ENCODE data around the gene RAD51B. TPM values are rescaled to one million over a fixed set of nuclear protein-coding genes. Genes with fewer than 3 reads are reported as not detected.
A peak's percentile ranks its signal among the peaks of the same experiment; 100 is the strongest.
"Not testable (repeated sequence)": the region's sequence is repeated elsewhere in the genome, so short reads cannot be mapped to it uniquely, and the experiment has no call there.

Gene RAD51B
- total RNA-seq, 2 donors from 2014 or later: 22.8 to 33.8 TPM

DNA sequence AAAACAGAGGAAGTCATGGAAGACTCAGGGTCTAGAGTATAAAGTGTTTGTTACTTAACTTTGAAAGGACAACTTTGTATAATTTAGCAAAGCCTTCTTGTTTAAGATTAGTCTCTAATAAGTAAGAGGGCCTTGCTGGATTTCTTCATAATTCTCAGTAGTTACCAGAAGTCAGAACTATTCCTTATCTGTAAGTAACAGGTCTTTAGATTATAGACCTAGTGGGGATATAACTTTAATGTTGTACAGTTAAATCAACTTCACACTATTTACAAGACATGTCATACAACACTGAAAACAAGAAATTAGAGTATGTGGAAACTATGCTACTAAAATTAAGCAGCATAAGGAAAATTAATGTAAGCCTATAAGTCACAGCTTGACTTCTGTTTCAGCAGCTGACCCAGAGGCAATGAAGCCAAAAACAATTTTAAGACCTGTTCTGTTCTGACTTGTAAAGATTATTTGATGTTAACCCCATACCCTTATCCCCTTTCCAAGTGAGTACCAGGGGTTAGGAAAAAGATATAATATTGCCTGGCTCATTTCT lies 398.3 kb downstream of the RAD51B start:
- TF ChIP-seq, protein P1, sequence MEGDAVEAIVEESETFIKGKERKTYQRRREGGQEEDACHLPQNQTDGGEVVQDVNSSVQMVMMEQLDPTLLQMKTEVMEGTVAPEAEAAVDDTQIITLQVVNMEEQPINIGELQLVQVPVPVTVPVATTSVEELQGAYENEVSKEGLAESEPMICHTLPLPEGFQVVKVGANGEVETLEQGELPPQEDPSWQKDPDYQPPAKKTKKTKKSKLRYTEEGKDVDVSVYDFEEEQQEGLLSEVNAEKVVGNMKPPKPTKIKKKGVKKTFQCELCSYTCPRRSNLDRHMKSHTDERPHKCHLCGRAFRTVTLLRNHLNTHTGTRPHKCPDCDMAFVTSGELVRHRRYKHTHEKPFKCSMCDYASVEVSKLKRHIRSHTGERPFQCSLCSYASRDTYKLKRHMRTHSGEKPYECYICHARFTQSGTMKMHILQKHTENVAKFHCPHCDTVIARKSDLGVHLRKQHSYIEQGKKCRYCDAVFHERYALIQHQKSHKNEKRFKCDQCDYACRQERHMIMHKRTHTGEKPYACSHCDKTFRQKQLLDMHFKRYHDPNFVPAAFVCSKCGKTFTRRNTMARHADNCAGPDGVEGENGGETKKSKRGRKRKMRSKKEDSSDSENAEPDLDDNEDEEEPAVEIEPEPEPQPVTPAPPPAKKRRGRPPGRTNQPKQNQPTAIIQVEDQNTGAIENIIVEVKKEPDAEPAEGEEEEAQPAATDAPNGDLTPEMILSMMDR (conservative IDR thresholded peaks at IDR 0.05): no peak
- Mint-ChIP-seq H3K36me3 (ENCODE audit: low read depth) (no peaks in the 10 kb centered on the region), H3K27ac (no peak overlapping the region), H3K9me3 (peaks cover 3% of the 10 kb centered on the region), H3K27me3 (ENCODE audit: insufficient read depth) (peaks cover 3% of the 10 kb centered on the region), H3K4me3 (no peak overlapping the region), H3K4me1 (peaks cover 23% of the 10 kb centered on the region)
- Histone ChIP-seq H3K27me3 (ENCODE audit: control insufficient read depth, insufficient read depth, low read length, poor library complexity, severe bottlenecking) (no peaks in the 10 kb centered on the region), H3K27ac (ENCODE audit: low read depth, low read length) (no peak overlapping the region), H3K9ac (ENCODE audit: extremely low read depth, low read length, poor library complexity, severe bottlenecking) (no peak overlapping the region), H3K9me3 (ENCODE audit: control insufficient read depth, low read length) (no peaks in the 10 kb centered on the region), H3K4me3 (ENCODE audit: low read length) (no peak overlapping the region), H3K4me1 (ENCODE audit: control insufficient read depth, insufficient read depth, low read length) (peaks cover 8% of the 10 kb centered on the region), H3K36me3 (ENCODE audit: control insufficient read depth, insufficient read depth, low read length) (no peaks in the 10 kb centered on the region)
- DNase-seq: no peak

DNA sequence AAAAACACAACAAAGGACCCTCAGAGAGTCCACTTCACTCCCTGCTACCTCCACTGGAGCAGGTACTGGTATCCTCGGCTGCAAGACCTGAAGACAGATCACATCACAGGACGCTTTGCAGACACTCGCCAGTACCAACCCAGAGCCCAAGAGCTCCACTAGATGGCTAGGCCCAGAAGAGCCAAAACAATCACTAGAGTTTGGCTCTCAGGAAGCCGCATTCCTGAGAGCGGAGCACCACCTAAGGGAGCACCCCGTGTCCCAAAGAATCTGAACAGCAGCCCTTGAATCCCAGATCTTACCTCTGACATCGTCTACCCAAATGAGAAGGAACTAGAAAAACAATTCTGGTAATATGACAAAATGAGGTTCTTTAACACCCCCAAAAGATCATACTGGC lies 399.8 kb downstream of the RAD51B start:
- no peak overlapping the region for H3K27ac ChIP-seq (ENCODE audit: low read depth, low read length)
- peak; percentile 53 for DNase-seq
- Mint-ChIP-seq H3K4me3 (no peak overlapping the region), H3K27ac (no peak overlapping the region), H3K27me3 (ENCODE audit: insufficient read depth) (peaks cover 3% of the 10 kb centered on the region), H3K9me3 (peaks cover 3% of the 10 kb centered on the region), H3K4me1 (peaks cover 32% of the 10 kb centered on the region), H3K36me3 (ENCODE audit: low read depth) (no peaks in the 10 kb centered on the region)
- H3K9me3 ChIP-seq (ENCODE audit: control insufficient read depth, low read length): no peaks in the 10 kb centered on the region
- 92 to 100% methylated on average over 1 to 7 of the region's 7 CpGs for WGBS, 2 experiments (ENCODE audit: insufficient coverage in 1 of 2, insufficient read length in 1 of 2)
- no peaks in the 10 kb centered on the region for H3K36me3 ChIP-seq (ENCODE audit: control insufficient read depth, insufficient read depth, low read length)
- no peaks in the 10 kb centered on the region for H3K27me3 ChIP-seq (ENCODE audit: control insufficient read depth, insufficient read depth, low read length, poor library complexity, severe bottlenecking)
- TF ChIP-seq, protein P1 (conservative IDR thresholded peaks at IDR 0.05): peak; percentile 67
- H3K4me1 ChIP-seq (ENCODE audit: control insufficient read depth, insufficient read depth, low read length): peaks cover 15% of the 10 kb centered on the region
- no peak overlapping the region for H3K9ac ChIP-seq (ENCODE audit: extremely low read depth, low read length, poor library complexity, severe bottlenecking)
- H3K4me3 ChIP-seq (ENCODE audit: low read length): no peak overlapping the region

DNA sequence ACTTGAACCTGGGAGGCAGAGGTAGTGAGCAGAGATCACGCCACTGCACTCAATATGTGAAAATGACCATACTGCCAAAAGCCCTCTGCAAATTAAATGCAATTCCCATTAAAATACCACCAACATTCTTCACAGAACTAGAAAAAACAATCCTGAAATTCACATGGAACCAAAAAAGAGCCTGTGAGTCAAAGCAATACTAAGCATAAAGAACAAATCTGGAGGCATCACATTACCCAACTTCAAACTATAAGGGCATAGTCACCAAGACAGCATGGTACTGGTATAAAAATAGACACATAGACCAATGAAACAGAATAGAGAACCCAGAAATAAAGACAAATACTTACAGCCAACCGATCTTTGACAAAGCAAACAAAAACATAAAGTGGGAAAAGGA lies 401.5 kb downstream of the RAD51B start:
- H3K4me1 ChIP-seq (ENCODE audit: control insufficient read depth, insufficient read depth, low read length): peaks cover 14% of the 10 kb centered on the region
- H3K9me3 ChIP-seq (ENCODE audit: control insufficient read depth, low read length); H3K4me3 Mint-ChIP-seq; H3K36me3 Mint-ChIP-seq (ENCODE audit: low read depth); H3K9me3 Mint-ChIP-seq; H3K27ac Mint-ChIP-seq; H3K36me3 ChIP-seq (ENCODE audit: control insufficient read depth, insufficient read depth, low read length); DNase-seq; H3K27me3 ChIP-seq (ENCODE audit: control insufficient read depth, insufficient read depth, low read length, poor library complexity, severe bottlenecking); H3K4me3 ChIP-seq (ENCODE audit: low read length); H3K27me3 Mint-ChIP-seq (ENCODE audit: insufficient read depth); H3K9ac ChIP-seq (ENCODE audit: extremely low read depth, low read length, poor library complexity, severe bottlenecking); H3K27ac ChIP-seq (ENCODE audit: low read depth, low read length): not testable (repeated sequence)
- WGBS, 2 experiments (ENCODE audit: insufficient coverage in 1 of 2, insufficient read length in 1 of 2): 84 to 92% methylated on average over 2 of the region's 2 CpGs
- H3K4me1 Mint-ChIP-seq: peaks cover 37% of the 10 kb centered on the region

DNA sequence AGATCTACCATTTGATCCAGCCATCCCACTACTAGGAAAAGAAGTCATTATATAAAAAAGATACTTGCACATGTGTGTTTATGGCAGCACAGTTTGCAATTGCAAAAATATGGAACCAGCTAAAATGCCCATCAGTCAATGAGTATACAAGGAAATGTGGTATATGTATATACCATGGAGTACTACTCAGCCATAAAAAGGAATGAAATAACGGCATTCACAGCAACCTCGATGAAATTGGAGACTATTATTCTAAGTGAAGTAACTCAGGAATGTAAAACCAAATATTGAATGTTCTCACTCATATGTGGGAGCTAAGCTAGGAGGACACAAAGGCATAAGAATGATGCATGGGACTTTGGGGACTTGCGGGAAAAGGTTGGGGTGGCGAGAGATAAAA lies 402.6 kb downstream of the RAD51B start:
- no peak overlapping the region for H3K4me3 Mint-ChIP-seq
- peaks cover 35% of the 10 kb centered on the region for H3K4me1 Mint-ChIP-seq
- TF ChIP-seq, protein P1 (conservative IDR thresholded peaks at IDR 0.05): no peak
- Histone ChIP-seq H3K27ac (ENCODE audit: low read depth, low read length) (no peak overlapping the region), H3K36me3 (ENCODE audit: control insufficient read depth, insufficient read depth, low read length) (no peaks in the 10 kb centered on the region), H3K4me3 (ENCODE audit: low read length) (no peak overlapping the region), H3K4me1 (ENCODE audit: control insufficient read depth, insufficient read depth, low read length) (peaks cover 16% of the 10 kb centered on the region), H3K9ac (ENCODE audit: extremely low read depth, low read length, poor library complexity, severe bottlenecking) (no peak overlapping the region), H3K27me3 (ENCODE audit: control insufficient read depth, insufficient read depth, low read length, poor library complexity, severe bottlenecking) (no peaks in the 10 kb centered on the region), H3K9me3 (ENCODE audit: control insufficient read depth, low read length) (no peaks in the 10 kb centered on the region)
- peaks cover 3% of the 10 kb centered on the region for H3K27me3 Mint-ChIP-seq (ENCODE audit: insufficient read depth)
- peaks cover 3% of the 10 kb centered on the region for H3K9me3 Mint-ChIP-seq
- no peaks in the 10 kb centered on the region for H3K36me3 Mint-ChIP-seq (ENCODE audit: low read depth)
- H3K27ac Mint-ChIP-seq: no peak overlapping the region
- WGBS, 2 experiments (ENCODE audit: insufficient coverage in 1 of 2, insufficient read length in 1 of 2): 89 to 98% methylated on average over 3 to 4 of the region's 4 CpGs
- DNase-seq: no peak

Measured in endodermal cell (in vitro differentiated cells).